Endodermal cell (in vitro differentiated cells): Measurements from ENCODE around the gene UBXN1. TPM values are rescaled to one million over a fixed set of nuclear protein-coding genes. Genes with fewer than 3 reads are reported as not detected.

Experiments used
- DNase-seq: peaks from one replicate; pipeline ENCODE4 v3.0.0-alpha.2; 2017
- H3K27ac ChIP-seq: 2 replicates; pipeline ENCODE4 v1.5.1; 2013; ENCODE audit warnings: mild to moderate bottlenecking, low read depth, low read length, moderate library complexity
- H3K27me3 ChIP-seq: 2 replicates; pipeline ENCODE4 v1.6.1; 2013; ENCODE audit warnings: mild to moderate bottlenecking, low read length, moderate library complexity; ENCODE audit not compliant: insufficient read depth, control insufficient read depth, poor library complexity, severe bottlenecking
- H3K36me3 ChIP-seq: 2 replicates; pipeline ENCODE4 v1.7.0; 2013; ENCODE audit warnings: mild to moderate bottlenecking, low read length, moderate library complexity; ENCODE audit not compliant: control insufficient read depth, insufficient read depth
- H3K4me1 ChIP-seq: one replicate; pipeline ENCODE4 v1.7.0; 2013; ENCODE audit warnings: low read length; ENCODE audit not compliant: control insufficient read depth, insufficient read depth
- H3K4me3 ChIP-seq: 2 replicates; pipeline ENCODE4 v1.5.1; 2013; ENCODE audit warnings: mild to moderate bottlenecking, low read length, moderate library complexity
- H3K9ac ChIP-seq: 2 replicates; pipeline ENCODE4 v1.6.1; 2013; ENCODE audit warnings: mild to moderate bottlenecking, low read length, moderate library complexity; ENCODE audit not compliant: poor library complexity, severe bottlenecking; ENCODE audit errors: extremely low read depth
- H3K9me3 ChIP-seq: 2 replicates; pipeline ENCODE4 v1.6.1; 2013; ENCODE audit warnings: mild to moderate bottlenecking, low read length, moderate library complexity; ENCODE audit not compliant: control insufficient read depth
- H3K27ac Mint-ChIP-seq: 2 replicates; pipeline ENCODE4 v1.8.0; 2020; ENCODE audit warnings: mixed read lengths
- H3K27me3 Mint-ChIP-seq: 2 replicates; pipeline ENCODE4 v1.8.0; 2021; ENCODE audit warnings: mild to moderate bottlenecking, mixed read lengths; ENCODE audit not compliant: insufficient read depth
- H3K36me3 Mint-ChIP-seq: 2 replicates; pipeline ENCODE4 v1.8.0; 2020; ENCODE audit warnings: low read depth, mixed read lengths
- H3K4me1 Mint-ChIP-seq: 2 replicates; pipeline ENCODE4 v1.8.0; 2020; ENCODE audit warnings: mixed read lengths
- H3K4me3 Mint-ChIP-seq: 2 replicates; pipeline ENCODE4 v1.8.0; 2020; ENCODE audit warnings: mild to moderate bottlenecking, moderate library complexity, mixed read lengths
- H3K9me3 Mint-ChIP-seq: 2 replicates; pipeline ENCODE4 v1.8.0; 2020; ENCODE audit warnings: mild to moderate bottlenecking, mixed read lengths
- CTCF ChIP-seq: fragments of 200-600 bp; sonication (generic); conservative IDR thresholded peaks from 2 replicates; pipeline ENCODE4 v1.5.0; 2021; ENCODE audit warnings: antibody characterized with exemption, mild to moderate bottlenecking
- WGBS, 2 experiments: methylation state at CpG; one replicate each; pipeline versions ENCODE4 v1.1.5 to v1.1.7; 2013; ENCODE audit warnings: missing lambda C conversion rate in 2 of 2, mixed read lengths in 1 of 2; ENCODE audit not compliant: insufficient coverage in 1 of 2, insufficient read length in 1 of 2; 5-methylcytosine and 5-hydroxymethylcytosine counted together
- long read RNA-seq, 4 experiments: library from polyadenylated mRNA in 2 of 4; library from RNA in 1 of 4; library from capped mRNA in 1 of 4; stranded (forward) in 3 of 4; unstranded in 1 of 4; transcript quantifications; one replicate each; pipeline ENCODE4 v2.0.0, GENCODE V29; 2020 to 2021; ENCODE audit warnings: inconsistent platforms in 1 of 4
- polyA plus RNA-seq, 2 experiments: library from polyadenylated mRNA; stranded (reverse); fragments of 50-300 nt; gene quantifications; one replicate each; pipeline ENCODE4 v1.2.3, GENCODE V29; 2013
- total RNA-seq, 2 donors: library from RNA; stranded (reverse); fragmentation: NEBNext Ultra II Directional in 1 of 2; extraction: Animal tissue kit (Norgen Biotek cat#: 25700) in 1 of 2; gene quantifications; 2 replicates in 1 of 2; 3 replicates in 1 of 2; pipeline ENCODE4 v1.2.1, GENCODE V29; 2021

UBXN1 gene
- total RNA-seq, result 10 to 100 TPM; 89.3 to 96.6 TPM
- polyA plus RNA-seq (2013, experiment 1 of 2), result 114 TPM
- 96.7 TPM for polyA plus RNA-seq (2013, experiment 2 of 2)
- long read RNA-seq, experiment 1, partial matches to known transcripts, result 17 of 23 reads
- long read RNA-seq, experiment 1, other reads (novel, unspliced or antisense), result 2 of 23 reads
- long read RNA-seq, experiment 2, transcript UBXN1-206 (8 exons, 1,257 nt), result minor isoform, 12 of 125 reads
- long read RNA-seq, experiment 2, transcript UBXN1-202 (9 exons, 1,153 nt), result major isoform, 102 of 125 reads
- long read RNA-seq, experiment 2, partial matches to known transcripts, result 7 of 125 reads
- long read RNA-seq, experiment 2, other reads (novel, unspliced or antisense), result 3 of 125 reads
- long read RNA-seq, experiment 3, transcript UBXN1-217 (10 exons, 943 nt), result minor isoform, 6 of 412 reads
- long read RNA-seq, experiment 3, transcript UBXN1-206 (8 exons, 1,257 nt), result minor isoform, 25 of 412 reads
- long read RNA-seq, experiment 3, transcript UBXN1-202 (9 exons, 1,153 nt), result major isoform, 333 of 412 reads
- long read RNA-seq, experiment 3, partial matches to known transcripts, result 19 of 412 reads
- long read RNA-seq, experiment 3, other reads (novel, unspliced or antisense), result 24 of 412 reads
- long read RNA-seq, experiment 4, transcript UBXN1-206 (8 exons, 1,257 nt), result minor isoform, 14 of 553 reads
- long read RNA-seq, experiment 4, transcript UBXN1-217 (10 exons, 943 nt), result minor isoform, 37 of 553 reads
- long read RNA-seq, experiment 4, transcript UBXN1-202 (9 exons, 1,153 nt), result major isoform, 451 of 553 reads
- long read RNA-seq, experiment 4, partial matches to known transcripts, result 37 of 553 reads
- long read RNA-seq, experiment 4, other reads (novel, unspliced or antisense), result 13 of 553 reads

- Mint-ChIP-seq H3K9me3 (no peaks in the 10 kb centered on the region), H3K27me3 (no peaks in the 10 kb centered on the region), H3K4me3 (peak within 1 kb of the TSS; percentile 84), H3K27ac (peak within 1 kb of the TSS; percentile 91), H3K36me3 (peaks cover 30% of the 10 kb centered on the region), H3K4me1 (peaks cover 16% of the 10 kb centered on the region)
- Histone ChIP-seq H3K9ac (peak within 1 kb of the TSS; percentile 82), H3K27me3 (no peaks in the 10 kb centered on the region), H3K4me1 (peaks cover 7% of the 10 kb centered on the region), H3K4me3 (peak within 1 kb of the TSS; percentile 94), H3K9me3 (no peaks in the 10 kb centered on the region), H3K36me3 (peaks cover 29% of the 10 kb centered on the region), H3K27ac (peak within 1 kb of the TSS; percentile 71)
- TF ChIP-seq CTCF, result no peak
- WGBS, 2 experiments, result 3 to 10% methylated on average over 28 to 54 of the region's 55 CpGs
- peak; percentile 93 for DNase-seq
These were observed at the start of gene UBXN1 for GRCh38 chr11:62678770-62679696. UBXN1 (minus strand) TSS chr11:62679073; CDS start chr11:62678923, 150 bp downstream.

- H3K36me3 ChIP-seq, result peaks cover 31% of the 10 kb centered on the region
These were observed 49.5 kb upstream of the UBXN1 start, which contains the start of gene TTC9C for GRCh38 chr11:62728171-62728988. TTC9C (plus strand) TSS chr11:62728486; CDS start chr11:62728849, 363 bp downstream.

More at GRCh38 chr11:62728171-62728988, 49.5 kb upstream of the UBXN1 start, which contains the start of gene TTC9C:
- Histone ChIP-seq H3K27me3 (no peaks in the 10 kb centered on the region), H3K9me3 (no peaks in the 10 kb centered on the region), H3K9ac (peak within 1 kb of the TSS; percentile 85), H3K4me3 (peak within 1 kb of the TSS; percentile 97), H3K27ac (peak within 1 kb of the TSS; percentile 97), H3K4me1 (no peaks in the 10 kb centered on the region)
- H3K27ac Mint-ChIP-seq, result peak within 1 kb of the TSS; percentile 99
- H3K9me3 Mint-ChIP-seq, result no peaks in the 10 kb centered on the region
- DNase-seq, result peak; percentile 93
- H3K4me1 Mint-ChIP-seq, result peaks cover 20% of the 10 kb centered on the region
- peaks cover 35% of the 10 kb centered on the region for H3K36me3 Mint-ChIP-seq
- 0 to 1% methylated on average over 12 to 29 of the region's 29 CpGs for WGBS, 2 experiments
- peak within 1 kb of the TSS; percentile 96 for H3K4me3 Mint-ChIP-seq
- TF ChIP-seq CTCF, result no peak
- H3K27me3 Mint-ChIP-seq, result no peaks in the 10 kb centered on the region
